Liver (tissue), 9 donors: ENCODE measurements around the gene BAZ2B. TPM values are rescaled to one million over a fixed set of nuclear protein-coding genes. Genes with fewer than 3 reads are reported as not detected.

Experiments used
- DNase-seq: peaks from one replicate; pipeline ENCODE4 v3.0.0-alpha.2; 2017; ENCODE audit warnings: low spot score
- H3K27ac ChIP-seq, 2 donors: one replicate each; pipeline ENCODE4 v1.7.0; 2013; ENCODE audit warnings: inconsistent platforms in 2 of 2, low read length in 2 of 2, control low read depth in 1 of 2, low read depth in 1 of 2, mild to moderate bottlenecking in 1 of 2
- H3K27me3 ChIP-seq, 4 donors: one replicate each; pipeline versions ENCODE4 v1.6.1 to v1.7.0; 2013; ENCODE audit warnings: low read length in 3 of 4, inconsistent platforms in 1 of 4, mild to moderate bottlenecking in 1 of 4, moderate library complexity in 1 of 4; ENCODE audit not compliant: control insufficient read depth in 4 of 4, insufficient read depth in 4 of 4
- H3K36me3 ChIP-seq, 4 donors: one replicate each; pipeline versions ENCODE4 v1.6.1 to v1.7.0; 2013; ENCODE audit warnings: low read length in 3 of 4, mild to moderate bottlenecking in 3 of 4, low read depth in 1 of 4, moderate library complexity in 1 of 4; ENCODE audit not compliant: control insufficient read depth in 4 of 4, insufficient read depth in 3 of 4
- H3K4me1 ChIP-seq, 4 donors: one replicate each; pipeline versions ENCODE4 v1.6.1 to v1.7.0; 2013; ENCODE audit warnings: low read length in 3 of 4, mild to moderate bottlenecking in 3 of 4, moderate library complexity in 1 of 4; ENCODE audit not compliant: control insufficient read depth in 4 of 4, insufficient read depth in 4 of 4
- H3K4me3 ChIP-seq, 3 donors: one replicate each; pipeline versions ENCODE4 v1.6.1 to v1.7.0; 2013; ENCODE audit warnings: low read length in 3 of 3, control low read depth in 1 of 3, low read depth in 1 of 3, mild to moderate bottlenecking in 1 of 3
- H3K9ac ChIP-seq, 2 donors: one replicate each; pipeline ENCODE4 v1.7.0; 2013; ENCODE audit warnings: low read length in 2 of 2, mild to moderate bottlenecking in 2 of 2, moderate library complexity in 2 of 2, control low read depth in 1 of 2, low read depth in 1 of 2
- H3K9me3 ChIP-seq, 4 donors: one replicate each; pipeline versions ENCODE4 v1.6.1 to v1.7.0; 2013; ENCODE audit warnings: low read length in 3 of 4; ENCODE audit not compliant: control insufficient read depth in 4 of 4
- ATF3 ChIP-seq: IDR thresholded peaks from 2 replicates; pipeline ENCODE4 v1.6.1; 2016; ENCODE audit warnings: antibody characterized with exemption
- CTCF ChIP-seq: fragments of 150-350 bp; IDR thresholded peaks from 2 replicates; pipeline ENCODE4 v1.5.1; 2017; ENCODE audit warnings: improper control_type of control experiment, low read depth, low read length; ENCODE audit not compliant: missing input control
- EGR1 ChIP-seq, 2 donors: IDR thresholded peaks; 2 replicates each; pipeline ENCODE4 v1.6.1; 2016 to 2018; ENCODE audit warnings: antibody characterized with exemption in 2 of 2, low read depth in 2 of 2
- FOXA2 ChIP-seq: IDR thresholded peaks from 2 replicates; pipeline ENCODE4 v1.6.1; 2016; ENCODE audit warnings: antibody characterized with exemption
- GABPA ChIP-seq, 2 donors: IDR thresholded peaks in 1 of 2; conservative IDR thresholded peaks in 1 of 2; 2 replicates each; pipeline ENCODE4 v1.6.1; 2016; ENCODE audit warnings: antibody characterized with exemption in 2 of 2, mild to moderate bottlenecking in 1 of 2, moderate library complexity in 1 of 2
- HNF4G ChIP-seq: IDR thresholded peaks from 2 replicates; pipeline ENCODE4 v1.6.1; 2016; ENCODE audit warnings: antibody characterized with exemption
- JUND ChIP-seq, 2 donors: IDR thresholded peaks; 2 replicates each; pipeline ENCODE4 v1.6.1; 2016; ENCODE audit warnings: antibody characterized with exemption in 2 of 2
- RAD21 ChIP-seq, 2 donors: IDR thresholded peaks; 2 replicates each; pipeline ENCODE4 v1.6.1; 2016; ENCODE audit warnings: antibody characterized with exemption in 2 of 2, mild to moderate bottlenecking in 2 of 2
- REST ChIP-seq: IDR thresholded peaks from 2 replicates; pipeline ENCODE4 v1.6.1; 2016; ENCODE audit warnings: antibody characterized with exemption, mild to moderate bottlenecking
- SP1 ChIP-seq: IDR thresholded peaks from 2 replicates; pipeline ENCODE4 v1.6.1; 2018; ENCODE audit warnings: antibody characterized with exemption, mild to moderate bottlenecking
- TAF1 ChIP-seq: conservative IDR thresholded peaks from 2 replicates; pipeline ENCODE4 v1.6.1; 2016; ENCODE audit warnings: antibody characterized with exemption, mild to moderate bottlenecking
- ZBTB33 ChIP-seq: IDR thresholded peaks from 2 replicates; pipeline ENCODE4 v1.6.1; 2016; ENCODE audit warnings: antibody characterized with exemption
- WGBS: extraction: QIAGEN DNeasy Blood & Tissue Kit; methylation state at CpG from one replicate; pipeline ENCODE4 v1.1.7; 2013; 5-methylcytosine and 5-hydroxymethylcytosine counted together
- polyA plus RNA-seq, 2 donors: library from polyadenylated mRNA; stranded (reverse) in 1 of 2; unstranded in 1 of 2; fragments of 200-250 nt in 1 of 2; fragments of >200 nt in 1 of 2; fragmentation: Nextera tagmentation in 1 of 2; extraction: Ambion mirVana in 1 of 2; gene quantifications; one replicate each; pipeline versions ENCODE4 v1.2.1 to v1.2.3, GENCODE V29; 2013 to 2015
- total RNA-seq, 2 donors: library from RNA; depleted of rRNA; stranded (reverse); fragments of >200 nt; gene quantifications; one replicate each; pipeline ENCODE4 v1.2.3, GENCODE V29; 2014
- donor health status: healthy.
- donor health status: healthy.
- donor health status: healthy.
- donor health status: healthy.
- donor health status: healthy.

Gene BAZ2B
- total and polyA plus RNA-seq, 4 donors = 6.7 to 61.0 (median 24.9) TPM

- peak; percentile 65 for TF ChIP-seq REST
Measured at GRCh38 chr2:159286709-159287441, 329.5 kb downstream of the BAZ2B start (continued).

- Histone ChIP-seq H3K36me3 (peaks cover 0 to under 1% (median 0%) of the 10 kb centered on the region in 4 donors), H3K9me3 (no peaks in the 10 kb centered on the region), H3K4me3 (peak within 1 kb of the TSS; percentile 65 to 87 (median 70)), H3K27me3 (no peaks in the 10 kb centered on the region), H3K4me1 (peaks cover 2 to 7% (median 5%) of the 10 kb centered on the region in 4 donors), H3K27ac (peak within 1 kb of the TSS; percentile 91 to 94), H3K9ac (peak within 1 kb of the TSS; percentile 63)
- under 1% methylated on average over 64 of the region's 64 CpGs for WGBS
- TF ChIP-seq SP1 (peak; percentile 19), ATF3 (no peak), RAD21 (IDR thresholded peaks at IDR 0.05) (peak in 1 of 2 donors; percentile 30), EGR1 (IDR thresholded peaks at IDR 0.05; ENCODE audit: low read depth in 2 of 2) (peak in 1 of 2 donors; percentile 87)
- DNase-seq = peak; percentile 71
Measured at GRCh38 chr2:159285929-159286708, 330.2 kb downstream of the BAZ2B start, which contains the start of gene WDSUB1. TSS of gene WDSUB1 (minus strand) at chr2:159286703. CDS start at chr2:159283069, 3,634 bp downstream.

GRCh38 chr2:159285433-159285832 is 330.9 kb downstream of the BAZ2B start:
- Histone ChIP-seq H3K9ac (peak overlapping the region; percentile 20 to 63), H3K4me1 (peaks cover 2 to 7% (median 5%) of the 10 kb centered on the region in 4 donors), H3K27me3 (no peaks in the 10 kb centered on the region), H3K9me3 (no peaks in the 10 kb centered on the region), H3K27ac (peak overlapping the region; percentile 91 to 94), H3K4me3 (peak overlapping the region; percentile 64 to 87 (median 65)), H3K36me3 (peaks cover 0 to 4% (median 0%) of the 10 kb centered on the region in 4 donors)
- DNase-seq = no peak
- 84% methylated on average over 11 of the region's 11 CpGs for WGBS
- no peak for TF ChIP-seq EGR1 (IDR thresholded peaks at IDR 0.05; ENCODE audit: low read depth in 2 of 2)
- no peak for TF ChIP-seq SP1
- TF ChIP-seq CTCF = no peak
- no peak for TF ChIP-seq GABPA (IDR thresholded peaks at IDR 0.05 in 1 of 2, conservative IDR thresholded peaks at IDR 0.05 in 1 of 2)
- TF ChIP-seq HNF4G = no peak
- TF ChIP-seq FOXA2 = no peak
- no peak for TF ChIP-seq TAF1
- TF ChIP-seq ZBTB33 = no peak
- TF ChIP-seq JUND (IDR thresholded peaks at IDR 0.05) = no peak
